SIG-M5 treated with dmso at 0.1 percent for 504 hours (cell line): Measurements from ENCODE around the gene SSTR3.

ENCODE experiments used
- DNase-seq: peaks from one replicate; lab custom pipeline; 2025; ENCODE audit not compliant: unreplicated experiment; lab: John Stamatoyannopoulos, UW

Gene SSTR3

DNA sequence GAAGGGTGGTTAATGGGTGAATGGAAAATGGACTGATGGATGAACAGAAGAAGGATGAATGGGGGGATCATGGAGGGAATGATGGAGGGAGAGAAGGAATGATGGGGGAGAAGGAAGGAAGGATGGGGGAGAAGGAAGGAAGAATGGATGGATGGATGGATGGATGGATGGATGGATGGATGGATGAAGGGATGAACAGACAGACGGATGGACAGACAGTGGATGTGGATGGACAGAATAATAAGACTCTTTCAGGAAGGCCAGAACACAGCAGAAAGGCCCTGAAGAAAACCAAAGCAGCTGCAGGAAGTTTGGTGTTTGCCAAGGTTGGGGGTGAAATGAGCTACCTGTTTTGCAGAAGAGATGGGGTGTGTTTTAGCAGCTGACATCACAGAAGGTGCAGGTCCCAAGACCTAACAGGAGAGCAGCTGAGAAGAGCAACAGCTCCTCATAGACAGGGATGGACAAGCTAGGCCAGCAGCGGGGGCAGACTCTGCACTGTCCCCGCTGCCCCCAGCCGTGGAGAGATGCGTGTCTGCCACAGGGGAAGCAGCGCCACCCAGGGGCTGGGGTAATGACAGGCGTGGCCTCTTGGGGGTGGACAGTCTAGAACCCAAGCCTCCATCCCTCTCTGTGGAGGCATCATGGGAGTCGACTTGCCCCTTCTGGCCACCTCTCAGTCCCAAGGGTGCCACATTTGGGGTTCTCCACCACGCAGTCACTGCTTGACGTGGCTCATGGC, 42.2 kb downstream of the SSTR3 start:
- DNase-seq = no peak

DNA sequence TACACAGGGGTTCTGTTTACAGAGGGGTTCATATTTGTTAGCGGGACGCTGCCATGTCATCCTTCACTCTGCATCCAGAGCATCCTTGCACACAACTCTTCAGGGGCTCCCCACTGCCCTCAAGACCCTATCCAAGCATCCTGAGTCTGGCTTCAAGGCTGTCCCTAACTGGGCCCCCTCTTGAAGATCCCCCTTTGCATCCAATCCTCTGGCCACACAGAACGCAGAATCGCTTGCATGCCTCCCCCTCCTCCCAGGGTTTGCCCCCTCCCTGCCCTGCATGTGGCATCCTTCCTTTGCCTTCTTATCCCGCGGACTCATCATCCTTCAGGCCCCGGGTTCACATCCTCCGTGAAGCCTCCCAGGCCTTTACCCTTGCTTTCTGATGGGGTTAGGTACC, 42.9 kb downstream of the SSTR3 start:
- DNase-seq = no peak

DNA sequence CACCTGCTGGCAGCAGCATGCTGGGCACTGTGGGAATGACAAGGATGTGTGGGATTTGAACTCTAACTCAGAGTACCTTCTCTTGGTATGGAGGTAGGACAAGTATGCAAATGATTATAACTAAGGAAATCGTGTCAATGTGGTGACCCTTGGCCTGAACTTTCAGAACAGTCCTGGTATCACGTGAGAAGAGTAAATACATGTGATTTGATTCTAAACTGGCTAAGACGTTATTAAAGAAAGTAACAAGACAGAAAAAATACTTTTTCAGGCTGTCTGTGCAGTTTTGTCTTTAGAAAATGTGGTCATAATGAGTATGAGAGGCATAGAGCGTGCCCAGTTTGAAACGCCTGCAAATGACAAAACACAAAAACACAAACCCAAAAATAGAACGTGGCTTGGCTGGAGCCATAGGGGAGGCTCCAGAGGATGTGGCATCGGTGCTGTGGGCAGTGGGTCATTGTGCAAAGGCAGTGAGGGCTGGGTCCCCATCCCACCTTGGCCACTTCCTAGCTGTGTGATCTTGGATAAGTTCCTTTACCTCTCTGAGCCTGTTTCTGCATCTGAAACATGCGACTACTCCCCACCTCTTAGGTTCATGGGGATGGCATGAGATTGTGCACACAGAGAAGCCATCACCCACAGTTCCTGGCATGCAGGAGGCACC, 44.2 kb downstream of the SSTR3 start:
- DNase-seq = no peak

DNA sequence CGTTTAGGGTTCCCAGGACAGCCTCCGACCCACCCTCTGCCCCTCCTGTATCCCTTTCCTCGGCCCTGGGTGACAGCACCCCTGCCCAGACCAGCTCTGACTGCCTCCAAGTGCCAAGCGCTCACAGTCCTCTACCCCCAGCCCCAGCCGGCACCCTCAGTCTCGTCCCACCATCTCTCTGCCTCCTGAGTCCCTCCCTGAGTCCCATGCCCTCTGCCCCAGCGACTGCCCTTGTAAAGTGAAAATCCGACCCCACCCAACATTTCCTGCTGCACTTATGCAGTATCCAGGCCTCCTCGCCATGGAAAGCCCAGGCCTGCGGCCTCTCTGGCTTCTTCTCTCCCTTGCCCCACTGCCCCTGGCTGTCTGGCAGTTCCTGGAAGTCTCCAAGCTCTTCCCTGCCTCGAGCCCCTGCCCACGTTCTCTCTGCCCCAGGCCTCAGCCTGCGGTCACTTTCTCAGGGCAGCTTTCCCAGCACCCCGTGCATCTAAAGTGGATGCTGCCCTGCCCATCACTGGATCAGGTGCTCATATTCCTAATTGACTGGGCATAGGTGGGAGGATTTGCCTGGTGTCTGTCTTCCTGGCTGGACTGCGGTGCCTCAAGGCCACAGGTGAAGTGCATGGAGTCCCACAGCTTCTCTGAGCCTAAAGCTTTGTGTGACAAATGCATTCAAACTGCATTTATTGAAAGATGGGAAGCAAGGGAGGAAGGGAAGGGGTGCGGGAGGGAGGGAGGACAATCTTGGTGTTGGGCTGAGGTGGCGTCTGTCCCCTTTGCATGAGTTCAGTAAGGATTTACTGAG, 44.9 kb downstream of the SSTR3 start:
- no peak for DNase-seq

DNA sequence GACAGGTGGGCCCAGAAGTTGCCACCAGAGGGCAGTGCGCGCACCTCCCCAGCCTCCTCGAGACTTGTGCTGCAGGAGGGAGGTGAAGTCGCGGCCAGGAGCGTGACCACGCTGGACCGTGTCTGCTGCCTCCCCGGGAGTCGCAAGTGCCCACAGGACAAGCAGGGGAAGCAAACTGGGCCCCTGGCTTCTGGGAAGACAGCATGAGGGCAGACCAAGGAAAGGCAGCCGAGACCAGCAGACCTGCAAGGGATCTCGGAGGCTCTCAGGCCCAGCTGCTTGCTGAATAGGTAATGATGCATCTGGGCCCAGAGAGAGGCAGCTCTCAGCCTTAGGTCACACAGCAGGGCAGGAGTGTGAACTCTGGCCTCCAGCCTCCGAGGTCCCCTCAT, 45.6 kb downstream of the SSTR3 start:
- peak; percentile 49 for DNase-seq

DNA sequence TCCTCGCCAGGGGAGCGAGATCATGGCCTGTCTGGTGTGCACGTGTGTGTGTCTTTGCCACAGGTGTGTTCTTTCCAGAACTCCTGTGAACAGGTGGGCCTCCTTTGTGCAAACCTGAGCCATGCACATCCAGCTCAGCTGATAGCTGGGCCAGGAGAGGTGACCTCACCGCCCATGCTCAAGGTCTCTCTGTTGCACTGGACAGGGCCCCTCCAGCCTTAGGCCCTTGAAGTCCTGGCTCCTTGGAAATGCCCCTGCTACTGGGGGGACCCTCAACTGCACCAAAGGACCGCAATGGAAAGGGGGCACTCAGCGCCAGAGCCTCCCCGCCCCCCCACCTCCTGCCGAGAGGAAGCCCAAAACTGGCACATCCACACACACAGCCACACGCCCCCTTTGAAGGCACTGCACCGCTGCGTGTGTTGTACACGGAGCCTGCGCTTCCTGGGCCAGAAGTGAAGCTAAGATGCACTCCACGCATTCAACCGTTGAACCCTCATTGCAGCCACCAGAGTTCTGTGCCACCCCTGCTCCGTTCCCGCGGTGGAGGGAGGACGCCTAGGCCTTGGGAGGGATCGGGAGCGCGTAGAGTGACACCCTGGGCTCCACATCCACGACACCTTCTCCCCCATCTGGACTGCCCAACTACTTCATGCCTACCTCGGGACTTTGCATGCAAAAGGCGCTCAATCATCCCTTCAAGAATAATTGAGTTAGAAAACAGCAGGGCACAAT, 46.2 kb downstream of the SSTR3 start:
- no peak for DNase-seq

DNA sequence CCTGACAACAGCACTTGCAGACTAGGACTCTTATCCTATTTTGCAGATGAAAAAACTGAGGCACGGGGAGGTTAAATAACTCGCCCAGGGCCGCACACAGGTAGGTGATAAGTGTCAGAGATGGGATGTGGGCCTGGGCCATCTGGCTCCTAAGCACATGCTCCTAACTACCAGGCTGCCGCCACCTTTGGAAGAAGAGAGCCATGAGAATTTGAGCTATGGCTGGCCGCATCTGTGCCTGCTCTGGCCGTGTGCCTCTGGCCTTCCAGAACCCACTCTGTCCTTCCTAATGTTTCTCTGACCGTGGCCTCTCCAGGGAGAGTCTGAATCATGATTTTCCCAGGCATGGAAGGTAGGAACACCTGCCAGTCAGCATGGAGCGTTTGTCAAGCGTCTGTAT, 47.2 kb downstream of the SSTR3 start:
- no peak for DNase-seq

DNA sequence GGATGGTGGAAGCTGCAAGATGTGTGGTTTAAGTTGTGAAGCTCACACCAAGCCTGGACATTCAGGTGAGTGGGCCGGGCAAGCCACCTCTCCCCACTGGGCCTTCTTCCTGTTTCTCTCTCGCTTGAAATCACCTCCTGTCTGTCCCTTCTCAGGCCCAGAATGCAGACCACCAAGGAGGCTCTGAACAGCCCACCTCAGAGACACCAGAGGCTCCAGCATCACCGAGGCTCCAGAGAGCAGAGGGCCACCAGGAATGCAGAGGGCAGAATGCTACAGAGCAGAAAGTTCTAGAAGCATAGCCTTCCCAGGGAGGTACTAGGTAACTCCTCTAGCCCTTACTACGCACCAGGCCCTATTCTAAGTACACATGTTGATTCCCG, 47.8 kb downstream of the SSTR3 start:
- DNase-seq = no peak

DNA sequence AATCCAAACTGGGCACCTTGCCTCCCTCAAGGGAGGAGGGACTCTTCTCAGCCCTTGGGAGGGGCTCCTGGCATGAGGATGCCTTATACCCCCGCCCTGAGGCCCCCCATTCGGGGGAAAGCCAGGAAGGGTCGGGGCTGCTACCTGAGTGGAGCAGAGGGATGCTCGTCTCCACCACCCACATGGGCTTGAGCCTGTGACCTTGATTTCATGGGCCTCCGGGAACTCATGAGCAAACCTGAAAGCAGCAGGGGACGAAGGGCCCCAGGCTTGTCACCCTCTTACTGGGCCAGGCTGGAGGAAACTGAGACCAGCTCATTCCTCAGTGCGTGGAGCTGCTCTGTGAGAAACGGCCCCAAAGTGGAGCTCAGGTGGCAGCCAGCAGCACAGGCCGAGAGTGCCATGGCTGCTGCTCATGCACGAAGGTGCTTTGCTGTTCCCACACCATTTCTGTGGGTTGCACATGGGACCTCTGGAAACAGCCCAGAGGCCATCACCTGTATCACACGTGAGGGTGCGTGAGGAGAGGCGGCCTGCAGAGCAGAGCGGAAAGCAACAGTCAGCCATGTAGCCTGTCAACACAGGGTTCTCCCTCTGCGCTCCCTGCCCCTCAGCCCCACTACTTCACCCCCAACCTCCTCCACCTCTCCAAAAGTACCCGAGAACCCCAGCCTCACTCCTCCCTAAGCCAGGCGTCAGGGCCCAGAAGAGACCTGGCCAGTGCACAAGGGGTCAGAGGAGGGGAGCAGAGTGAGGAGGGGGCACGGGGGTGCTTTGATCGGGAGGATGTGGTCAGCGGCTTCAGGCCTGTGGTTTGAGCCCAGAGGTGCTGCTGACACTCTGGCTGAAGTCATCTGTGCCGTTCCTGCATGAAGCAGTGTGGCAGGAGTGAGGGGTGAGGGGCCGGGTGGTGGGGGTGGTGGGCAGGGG, 48.4 kb downstream of the SSTR3 start:
- no peak for DNase-seq

DNA sequence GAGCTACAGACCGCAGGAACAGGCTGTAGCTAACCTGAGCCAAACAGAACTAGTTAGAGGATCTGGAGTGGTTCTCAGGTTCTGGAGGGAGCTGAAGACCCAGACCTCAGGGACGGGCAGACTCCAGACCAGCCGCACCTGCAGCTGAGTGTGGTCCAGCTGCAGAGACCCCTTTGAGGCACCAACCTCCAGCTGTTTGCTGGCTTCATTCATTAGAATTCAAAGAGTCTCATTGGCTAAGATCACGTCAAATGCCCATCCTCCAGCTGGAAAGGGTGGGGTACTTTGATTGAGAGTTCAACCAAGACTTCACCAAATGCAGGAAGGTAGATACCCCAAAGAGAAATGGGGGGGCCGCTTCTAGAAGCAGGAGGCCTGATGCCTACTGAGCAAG, 49.2 kb downstream of the SSTR3 start:
- DNase-seq = no peak

DNA sequence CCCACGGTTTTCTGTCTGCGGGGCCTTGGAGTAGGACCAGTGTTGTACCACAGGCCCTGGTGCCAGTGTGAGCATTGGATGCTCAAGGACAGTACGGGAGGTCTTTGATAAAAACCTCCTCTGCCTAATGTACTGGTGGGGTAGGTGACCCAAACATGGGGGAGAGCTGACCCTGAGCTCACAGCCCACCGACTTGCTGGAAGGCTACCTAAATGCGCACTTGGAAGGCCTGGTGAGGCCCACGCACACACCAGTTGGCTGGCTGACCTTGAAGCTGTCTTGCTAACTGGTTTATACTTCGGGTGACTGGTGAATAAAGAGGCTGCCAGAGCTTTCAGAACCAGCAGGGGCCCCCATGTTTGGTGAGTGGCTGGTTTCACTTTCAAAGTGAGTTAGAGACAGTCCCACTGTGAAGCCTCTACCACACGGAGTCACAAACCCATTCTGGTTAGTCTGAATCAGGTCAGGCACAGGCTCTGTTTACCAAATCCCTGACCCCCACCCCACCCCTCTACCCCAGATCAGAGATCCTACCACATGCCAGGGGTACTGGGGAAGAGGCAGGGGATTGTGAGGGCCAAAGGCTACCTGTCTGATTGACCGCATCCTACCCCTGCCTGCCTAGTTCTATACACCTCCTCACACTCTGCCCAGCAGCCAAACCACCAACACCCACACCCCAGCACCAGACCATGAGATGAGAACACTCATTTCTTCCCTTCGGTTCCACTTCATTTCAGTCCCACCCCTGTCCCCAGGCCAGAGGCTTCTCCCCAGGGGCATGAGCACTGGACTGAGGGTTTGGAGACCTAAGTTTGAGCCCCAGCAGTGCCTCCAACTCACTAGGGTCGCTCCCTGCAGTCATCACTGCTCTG, 49.8 kb downstream of the SSTR3 start:
- no peak for DNase-seq

DNA sequence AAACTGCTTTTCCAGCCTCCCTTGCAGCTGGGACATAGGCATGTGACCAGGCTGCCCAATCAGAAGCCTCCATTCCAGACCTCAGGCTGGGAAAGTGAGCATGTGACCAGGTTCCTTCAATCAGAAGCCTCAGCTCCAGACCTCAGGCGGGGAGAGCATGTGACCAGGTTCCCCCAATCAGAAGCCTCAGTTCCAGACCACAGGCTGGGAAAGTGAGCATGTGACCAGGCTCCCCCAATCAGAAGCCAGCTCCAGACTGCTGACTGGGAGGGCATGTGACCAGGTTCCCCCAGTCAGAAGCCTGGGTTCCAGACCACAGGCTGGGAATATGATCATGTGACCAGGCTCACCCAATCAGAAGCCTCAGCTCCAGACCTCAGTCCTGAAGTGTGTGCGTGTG, 50.8 kb downstream of the SSTR3 start:
- DNase-seq = no peak

DNA sequence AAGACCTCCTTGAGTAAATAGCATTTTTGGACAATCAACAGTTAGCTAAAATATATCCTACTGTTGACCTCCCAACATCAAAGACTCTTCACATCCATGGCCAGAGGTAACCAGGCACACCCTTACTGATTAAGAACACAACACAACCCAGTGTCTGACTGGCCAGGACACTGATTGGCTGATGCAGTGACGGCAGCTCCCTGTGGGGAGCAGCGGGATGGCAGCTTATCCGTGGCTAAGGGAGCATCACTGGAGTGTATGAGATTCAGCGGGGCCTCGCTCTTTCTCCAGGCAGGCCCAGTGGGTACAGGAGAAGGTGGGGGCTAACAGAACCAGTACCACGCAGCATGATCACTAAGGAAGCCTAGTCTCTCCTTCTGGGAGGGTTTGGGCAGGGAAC, 52.2 kb downstream of the SSTR3 start:
- no peak for DNase-seq

DNA sequence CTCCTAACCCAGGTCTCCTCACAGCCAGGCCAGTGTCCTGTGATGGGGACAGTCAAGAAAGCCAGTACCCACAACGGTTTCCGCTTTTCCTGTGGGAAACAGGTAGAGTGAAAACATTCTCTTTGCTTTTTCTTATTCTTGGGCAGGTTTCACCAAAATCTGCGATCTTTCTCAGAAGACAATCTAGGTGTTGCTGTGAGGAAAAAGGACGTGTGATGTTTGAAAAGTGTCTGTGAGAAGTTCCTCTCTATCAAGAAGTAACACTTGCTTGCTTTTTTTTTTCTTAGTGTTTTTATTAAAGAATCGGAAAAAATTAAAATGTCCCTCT, 53.4 kb downstream of the SSTR3 start:
- no peak for DNase-seq

DNA sequence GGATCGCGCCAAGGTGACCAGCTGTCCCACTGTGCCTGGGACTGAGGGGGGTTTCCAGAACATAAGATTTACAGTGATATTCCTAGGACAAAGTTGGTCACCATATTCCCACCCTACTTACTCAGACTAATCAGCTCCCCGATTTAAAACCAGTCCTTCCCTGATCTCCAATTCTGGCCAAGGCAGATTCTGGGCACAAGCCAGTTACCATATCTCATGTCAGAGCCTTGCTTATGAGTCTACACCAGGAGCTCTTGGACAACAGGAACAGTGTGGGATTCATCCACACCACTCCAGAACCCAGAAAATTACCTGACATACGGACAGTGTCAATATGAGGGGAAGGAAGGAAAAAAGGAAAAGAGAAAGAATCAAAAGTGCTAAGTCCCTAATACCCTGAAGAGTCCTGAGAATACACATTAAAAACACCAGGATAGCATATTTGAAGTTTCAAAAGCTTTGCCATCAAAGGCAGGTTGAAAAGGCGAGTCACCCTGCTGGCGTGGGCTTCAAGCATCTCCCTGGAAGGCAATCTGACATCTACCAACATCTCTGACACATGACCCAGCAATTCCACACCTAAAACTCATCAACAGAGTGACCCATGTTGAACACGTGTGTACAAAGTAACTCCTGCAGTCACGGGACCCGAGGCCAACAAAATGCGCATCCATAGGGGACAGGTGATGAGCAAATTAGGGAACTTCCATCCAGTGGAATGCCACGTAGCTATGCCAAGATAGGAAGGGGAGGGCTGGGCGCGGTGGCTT, 54.6 kb downstream of the SSTR3 start:
- DNase-seq = no peak

DNA sequence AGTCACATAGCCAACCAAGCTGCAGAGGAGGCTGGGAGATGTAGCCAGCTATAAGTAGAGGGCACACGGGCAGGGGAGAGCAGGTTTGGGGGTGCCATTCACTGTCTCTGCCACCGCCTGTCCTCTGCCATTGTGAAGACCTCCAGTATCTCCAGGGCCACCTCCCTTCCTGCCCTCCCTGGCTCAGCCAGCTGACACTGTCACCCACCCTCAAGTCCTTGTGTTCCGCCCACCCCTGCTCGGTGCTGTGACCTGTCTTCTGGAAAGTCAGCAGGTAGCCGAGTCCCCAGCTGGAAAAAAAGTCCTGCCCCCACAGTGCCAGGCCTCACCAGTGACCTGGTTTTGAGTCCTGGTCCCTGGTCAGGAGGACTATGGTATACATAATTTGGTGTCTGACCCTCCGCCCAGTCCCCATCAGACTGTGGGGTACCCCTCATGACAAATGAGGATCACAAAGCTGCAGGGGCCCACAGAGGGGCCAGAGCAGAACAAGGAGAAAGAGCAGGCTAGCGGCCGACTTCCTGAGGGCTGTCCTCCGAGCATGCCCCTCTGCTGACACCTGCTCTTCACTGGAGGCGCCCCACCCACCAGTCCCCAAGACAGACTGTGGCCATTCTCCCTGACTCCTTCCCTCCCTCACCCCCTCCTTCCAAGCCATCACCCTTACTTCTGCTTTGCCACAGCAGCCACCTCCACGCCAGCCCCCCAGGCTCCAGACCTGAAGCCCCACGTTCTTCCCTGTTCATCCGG, 55.4 kb downstream of the SSTR3 start:
- no peak for DNase-seq

DNA sequence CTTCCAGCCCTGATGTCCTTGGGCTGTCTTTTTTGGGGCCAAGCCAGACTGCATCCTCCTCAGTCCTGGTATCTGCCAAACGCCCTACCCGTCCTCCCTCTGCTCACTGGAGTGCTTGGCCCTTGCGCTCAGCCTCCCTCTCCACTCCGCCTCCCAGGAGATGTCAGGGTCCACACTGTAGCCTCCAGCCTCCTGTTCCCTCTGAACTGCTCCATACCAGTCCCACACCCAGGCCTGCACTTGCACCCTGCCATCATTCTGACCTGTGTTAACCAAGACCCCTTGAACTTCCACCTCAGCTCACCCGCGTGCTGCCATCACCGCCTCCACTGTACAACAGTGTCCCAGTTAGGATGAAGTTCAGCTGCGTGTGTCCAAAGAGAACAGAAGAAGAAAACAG, 56.3 kb downstream of the SSTR3 start:
- no peak for DNase-seq
